Smooth muscle cell of the coronary artery (primary cell): ENCODE data around the gene KHDC1L. TPM values are rescaled to one million over a fixed set of nuclear protein-coding genes. Genes with fewer than 3 reads are reported as not detected.

ENCODE experiments used
- total RNA-seq: library from RNA; depleted of rRNA; stranded (reverse); fragments of >200 nt; gene quantifications from 2 replicates; pipeline ENCODE4 v1.2.3, GENCODE V29; 2014; ENCODE audit warnings: low replicate concordance

The KHDC1L gene, protein sequence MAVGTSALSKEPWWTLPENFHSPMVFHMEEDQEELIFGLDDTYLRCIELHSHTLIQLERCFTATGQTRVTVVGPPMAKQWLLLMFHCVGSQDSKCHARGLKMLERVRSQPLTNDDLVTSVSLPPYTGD
- total RNA-seq, result not detected in 2 replicates

DNA sequence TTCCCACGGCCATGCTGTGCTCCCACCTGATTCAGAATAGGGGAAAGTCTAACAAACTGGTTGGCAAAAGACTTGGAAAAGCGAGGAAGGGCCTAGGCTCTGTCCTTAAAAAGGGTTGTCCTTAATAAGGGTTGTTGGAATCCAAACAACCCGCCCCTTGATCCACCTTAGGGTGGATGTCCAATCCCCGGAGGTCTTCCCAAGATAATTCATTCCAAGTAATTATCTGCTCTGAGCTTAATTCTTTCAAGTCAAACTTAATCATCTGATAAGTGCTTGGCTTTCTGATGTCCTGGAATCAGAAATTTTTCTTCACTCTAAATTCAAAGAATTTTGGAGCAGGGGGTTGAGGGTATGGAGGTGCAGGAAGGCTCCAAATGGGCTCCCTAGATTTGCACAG is at the start of gene KHDC1L:
TSS of gene KHDC1L (minus strand) at position 101 of the 400 bp plus-strand sequence. CDS start at position 13, 88 bp downstream.

GRCh38 chr6:73262671-73263569 is 37.6 kb upstream of the KHDC1L start, which contains the start of gene KHDC1:
Gene KHDC1 (minus strand): TSS chr6:73263196. CDS start chr6:73242517, 20,679 bp downstream.

Other genes with a start within 250 kb of the KHDC1L start
- gene KHDC1, start 37.7 kb upstream of the KHDC1L start, total RNA-seq, result 3.2 and 5.4 TPM in 2 replicates
- not detected in 2 replicates for gene DPPA5, start 128.8 kb upstream of the KHDC1L start, total RNA-seq
- not detected in 2 replicates for gene KHDC3L, start 137.2 kb upstream of the KHDC1L start, total RNA-seq
- not detected in 2 replicates for gene OOEP, start 144.4 kb upstream of the KHDC1L start, total RNA-seq
- 0.15 and 1.2 TPM in 2 replicates for gene DDX43, start 169.3 kb upstream of the KHDC1L start, total RNA-seq
- gene CGAS, start 226.8 kb upstream of the KHDC1L start, total RNA-seq, result 1.1 and 3.7 TPM in 2 replicates
- gene MTO1, start 236.2 kb upstream of the KHDC1L start, total RNA-seq, result 21.3 and 32.1 TPM in 2 replicates